GM23248 (cell line): ENCODE data around the gene C1QBP. TPM values are rescaled to one million over a fixed set of nuclear protein-coding genes. Genes with fewer than 3 reads are reported as not detected.

Experiments
- DNase-seq: peaks from one replicate; pipeline ENCODE4 v3.0.0-alpha.2; 2015
- H2AFZ ChIP-seq: fragments of 200-600 bp; sonication (generic); 2 replicates; pipeline ENCODE4 v1.6.1; 2016; ENCODE audit warnings: antibody characterized with exemption
- H3F3A ChIP-seq: fragments of 200-600 bp; sonication (generic); 2 replicates; pipeline ENCODE4 v1.6.1; 2016; ENCODE audit warnings: mild to moderate bottlenecking, antibody characterized with exemption, mixed run types; ENCODE audit not compliant: insufficient read depth
- H3K27ac ChIP-seq: fragments of 200-600 bp; sonication (generic); 2 replicates; pipeline ENCODE4 v1.5.1; 2016; ENCODE audit warnings: mild to moderate bottlenecking
- H3K27me3 ChIP-seq: fragments of 200-600 bp; sonication (generic); replicated peaks from 2 replicates; pipeline ENCODE4 v1.6.1; 2016; ENCODE audit warnings: mild to moderate bottlenecking; ENCODE audit not compliant: insufficient read depth
- H3K36me3 ChIP-seq: fragments of 200-600 bp; sonication (generic); 2 replicates; pipeline ENCODE4 v1.6.1; 2016; ENCODE audit warnings: low read depth, mild to moderate bottlenecking
- H3K4me1 ChIP-seq: fragments of 200-600 bp; sonication (generic); 2 replicates; pipeline ENCODE4 v1.6.1; 2016; ENCODE audit warnings: mild to moderate bottlenecking; ENCODE audit not compliant: insufficient read depth
- H3K4me2 ChIP-seq: fragments of 200-600 bp; sonication (generic); one replicate; pipeline ENCODE4 v1.6.1; 2016; ENCODE audit warnings: mild to moderate bottlenecking; ENCODE audit not compliant: unreplicated experiment
- H3K4me3 ChIP-seq: fragments of 200-600 bp; sonication (generic); 2 replicates; pipeline ENCODE4 v1.5.1; 2016; ENCODE audit warnings: mild to moderate bottlenecking
- H3K79me2 ChIP-seq: fragments of 200-600 bp; sonication (generic); 2 replicates; pipeline ENCODE4 v1.6.1; 2016; ENCODE audit warnings: mild to moderate bottlenecking; ENCODE audit not compliant: insufficient read depth
- H3K9ac ChIP-seq: fragments of 200-600 bp; sonication (generic); 2 replicates; pipeline ENCODE4 v1.6.1; 2016; ENCODE audit warnings: mild to moderate bottlenecking
- H3K9me2 ChIP-seq: fragments of 200-600 bp; sonication (generic); 2 replicates; pipeline ENCODE4 v1.6.1; 2016; ENCODE audit warnings: mixed run types, mild to moderate bottlenecking, moderate library complexity; ENCODE audit not compliant: insufficient read depth
- H3K9me3 ChIP-seq: fragments of 200-600 bp; sonication (generic); one replicate; pipeline ENCODE4 v1.6.1; 2017; ENCODE audit warnings: low read depth
- H4K20me1 ChIP-seq: fragments of 200-600 bp; sonication (generic); 2 replicates; pipeline ENCODE4 v1.6.0; 2016; ENCODE audit not compliant: insufficient read depth
- EZH2 ChIP-seq: fragments of 200-600 bp; sonication (generic); IDR thresholded peaks from 2 replicates; pipeline ENCODE4 v1.6.1; 2018; ENCODE audit warnings: antibody characterized with exemption, mild to moderate bottlenecking; ENCODE audit not compliant: insufficient read depth, poor library complexity, severe bottlenecking
- EZH2phosphoT487 ChIP-seq: fragments of 200-600 bp; sonication (generic); IDR thresholded peaks from 2 replicates; pipeline ENCODE4 v1.6.1; 2018; ENCODE audit warnings: antibody characterized with exemption, moderate library complexity, mild to moderate bottlenecking, low read depth; ENCODE audit not compliant: insufficient read depth
- WGBS, 2 experiments: methylation state at CpG; one replicate each; pipeline ENCODE4 v1.1.6; 2015 to 2017; ENCODE audit warnings: low lambda C conversion rate in 2 of 2, low coverage in 1 of 2; ENCODE audit errors: missing lambda C conversion rate in 2 of 2; 5-methylcytosine and 5-hydroxymethylcytosine counted together
- in situ Hi-C: fragments of 300-500 bp; cut with MboI; formaldehyde crosslinking; loops from 2 replicates; pipeline ENCODE4 v1.15.0; 2020
- polyA plus RNA-seq: library from polyadenylated mRNA; unstranded; fragments of >200 nt; fragmentation: Nextera tagmentation; extraction: Ambion mirVana; gene quantifications from 2 replicates; pipeline ENCODE4 v1.2.1, GENCODE V29; 2016
- total RNA-seq: library from RNA; depleted of rRNA; stranded (reverse); fragments of >200 nt; shearing (Covaris generic); gene quantifications from 2 replicates; pipeline ENCODE4 v1.2.3, GENCODE V29; 2014

Gene C1QBP
- total and polyA plus RNA-seq, 2 experiments from 2014 or later, result 131 to 235 TPM

GRCh38 chr17:5485270-5486205 is 46.6 kb upstream of the C1QBP start, which contains the start of gene DERL2:
Gene DERL2 (minus strand): TSS chr17:5486178. CDS start chr17:5486161, 17 bp downstream.
- 6% methylated on average over 29 of the region's 29 CpGs for WGBS, 2 experiments
- DNase-seq, result peak; percentile 57
- Histone ChIP-seq H3K9me2 (no peaks in the 10 kb centered on the region), H3K27me3 (no peaks in the 10 kb centered on the region), H3K4me3 (peak within 1 kb of the TSS; percentile 99), H3K4me2 (peak within 1 kb of the TSS; percentile 97), H3F3A (peaks cover 10% of the 10 kb centered on the region; the same call in 1 of the 2 replicates), H4K20me1 (no peaks in the 10 kb centered on the region), H3K4me1 (peaks cover 11% of the 10 kb centered on the region; the same call in 1 of the 2 replicates), H3K9ac (peak within 1 kb of the TSS; percentile 95), H3K27ac (peak within 1 kb of the TSS; percentile 98), H3K79me2 (peaks cover 86% of the 10 kb centered on the region), H2AFZ (peak within 1 kb of the TSS; percentile 94), H3K36me3 (peaks cover 47% of the 10 kb centered on the region), H3K9me3 (no peaks in the 10 kb centered on the region)
- TF ChIP-seq EZH2 (no peak), EZH2phosphoT487 (no peak)
- in situ Hi-C loops, result no loop called here

GRCh38 chr17:5481451-5481850 is 42.5 kb upstream of the C1QBP start:
- Histone ChIP-seq H3K9me2 (no peaks in the 10 kb centered on the region), H3K4me1 (peaks cover 11% of the 10 kb centered on the region; the same call in 1 of the 2 replicates), H3K36me3 (peaks cover 63% of the 10 kb centered on the region), H3K9me3 (no peaks in the 10 kb centered on the region), H3F3A (no peaks in the 10 kb centered on the region), H3K4me3 (no peak overlapping the region), H3K27ac (no peak overlapping the region), H3K4me2 (no peak overlapping the region), H3K9ac (no peak overlapping the region), H4K20me1 (no peaks in the 10 kb centered on the region), H2AFZ (no peak overlapping the region), H3K79me2 (peaks cover 95% of the 10 kb centered on the region), H3K27me3 (no peaks in the 10 kb centered on the region)
- no peak for TF ChIP-seq EZH2phosphoT487
- TF ChIP-seq EZH2, result no peak
- no peak for DNase-seq
- WGBS, 2 experiments, result 88 to 92% methylated on average over 4 of the region's 4 CpGs
- in situ Hi-C loops, result no loop called here

GRCh38 chr17:5480962-5481361 is 42.0 kb upstream of the C1QBP start:
- WGBS, 2 experiments, result 84 to 85% methylated on average over 6 of the region's 6 CpGs

GRCh38 chr17:5478992-5479391 is 40.0 kb upstream of the C1QBP start:
- H4K20me1 ChIP-seq, result no peaks in the 10 kb centered on the region
- peaks cover 4% of the 10 kb centered on the region; the same call in 1 of the 2 replicates for H3F3A ChIP-seq
- H3K9ac ChIP-seq, result no peak overlapping the region
- no peak overlapping the region for H3K4me3 ChIP-seq
- 94 to 97% methylated on average over 4 of the region's 4 CpGs for WGBS, 2 experiments
- TF ChIP-seq EZH2phosphoT487 (no peak), EZH2 (no peak)
- no peaks in the 10 kb centered on the region for H3K27me3 ChIP-seq
- H3K79me2 ChIP-seq, result peaks cover 81% of the 10 kb centered on the region
- no peak overlapping the region for H2AFZ ChIP-seq
- no peak for DNase-seq
- no peak overlapping the region for H3K27ac ChIP-seq
- H3K4me1 ChIP-seq, result no peaks in the 10 kb centered on the region
- H3K9me3 ChIP-seq, result no peaks in the 10 kb centered on the region
- H3K4me2 ChIP-seq, result no peak overlapping the region
- H3K36me3 ChIP-seq, result peaks cover 76% of the 10 kb centered on the region
- in situ Hi-C loops, result no loop called here
- no peaks in the 10 kb centered on the region for H3K9me2 ChIP-seq

More at GRCh38 chr17:5480962-5481361, 42.0 kb upstream of the C1QBP start:
- no peaks in the 10 kb centered on the region for H3K27me3 ChIP-seq
- no peak overlapping the region for H3K4me2 ChIP-seq
- H3K4me3 ChIP-seq, result no peak overlapping the region
- no peaks in the 10 kb centered on the region for H3F3A ChIP-seq
- in situ Hi-C loops, result no loop called here
- H3K9ac ChIP-seq, result no peak overlapping the region
- TF ChIP-seq EZH2, result no peak
- no peak for TF ChIP-seq EZH2phosphoT487
- DNase-seq, result no peak
- H3K79me2 ChIP-seq, result peaks cover 100% of the 10 kb centered on the region
- no peaks in the 10 kb centered on the region for H4K20me1 ChIP-seq
- peaks cover 67% of the 10 kb centered on the region for H3K36me3 ChIP-seq
- no peak overlapping the region for H2AFZ ChIP-seq
- no peaks in the 10 kb centered on the region for H3K9me3 ChIP-seq
- H3K9me2 ChIP-seq, result no peaks in the 10 kb centered on the region
- H3K27ac ChIP-seq, result no peak overlapping the region
- H3K4me1 ChIP-seq, result peaks cover 11% of the 10 kb centered on the region; the same call in 1 of the 2 replicates
